Caco-2 (cell line): ENCODE data around the gene CCDC60. TPM values are rescaled to one million over a fixed set of nuclear protein-coding genes. Genes with fewer than 3 reads are reported as not detected.

Experiments used
- BruUV-seq: library from RNA; stranded (reverse); fragments of 400-500 nt; replicated peaks from 2 replicates; lab custom pipeline; 2021; lab: Mats Ljungman, UMichigan
- CTCF ChIA-PET: fragments of 300-600 bp; sonication (Branson Sonifier 250); formaldehyde crosslinking; loops from one replicate; lab custom pipeline; 2022; ENCODE audit warnings: antibody characterized with exemption; lab: Charles Lee
- POLR2A ChIA-PET: fragments of 300-600 bp; sonication (Branson Sonifier 250); formaldehyde crosslinking; loops from one replicate; lab custom pipeline; 2022; ENCODE audit warnings: antibody characterized with exemption; lab: Charles Lee
- DNase-seq, 2 experiments: peaks; one replicate each; pipeline versions ENCODE4 v3.0.0 to v3.0.0-alpha.2; 2020 to 2022
- H3K27me3 ChIP-seq: replicated peaks from 2 replicates; pipeline ENCODE4 v1.6.0; 2011; ENCODE audit warnings: low read length; ENCODE audit not compliant: control insufficient read depth, insufficient read depth
- H3K36me3 ChIP-seq: 2 replicates; pipeline ENCODE4 v1.5.1; 2011; ENCODE audit warnings: low read length; ENCODE audit not compliant: control insufficient read depth, insufficient read depth
- H3K4me1 ChIP-seq: fragments of 250-450 bp; sonication (Bioruptor Pico); 2 replicates; pipeline ENCODE4 v1.5.1; 2020; ENCODE audit warnings: mild to moderate bottlenecking
- H3K4me3 ChIP-seq: 2 replicates; pipeline ENCODE4 v1.5.1; 2011; ENCODE audit warnings: low read depth, mild to moderate bottlenecking, control low read depth, low read length
- H3K9me3 ChIP-seq: fragments of 250-450 bp; sonication (Bioruptor Pico); 2 replicates; pipeline ENCODE4 v1.5.1; 2020; ENCODE audit warnings: mild to moderate bottlenecking, moderate library complexity
- H3K27ac Mint-ChIP-seq: one replicate; pipeline ENCODE4 v1.8.0; 2022; ENCODE audit warnings: mixed read lengths; ENCODE audit not compliant: unreplicated experiment
- H3K27me3 Mint-ChIP-seq: one replicate; pipeline ENCODE4 v1.8.0; 2022; ENCODE audit warnings: mixed read lengths; ENCODE audit not compliant: insufficient read depth, unreplicated experiment
- H3K36me3 Mint-ChIP-seq: one replicate; pipeline ENCODE4 v1.8.0; 2022; ENCODE audit warnings: mild to moderate bottlenecking, mixed read lengths; ENCODE audit not compliant: insufficient read depth, unreplicated experiment
- H3K4me1 Mint-ChIP-seq: one replicate; pipeline ENCODE4 v1.8.0; 2022; ENCODE audit warnings: low read depth, mixed read lengths; ENCODE audit not compliant: unreplicated experiment
- H3K4me3 Mint-ChIP-seq: one replicate; pipeline ENCODE4 v1.8.0; 2022; ENCODE audit warnings: mild to moderate bottlenecking, moderate library complexity, mixed read lengths; ENCODE audit not compliant: unreplicated experiment
- H3K9me3 Mint-ChIP-seq: one replicate; pipeline ENCODE4 v1.8.0; 2022; ENCODE audit warnings: mixed read lengths; ENCODE audit not compliant: unreplicated experiment
- intact Hi-C: fragments of 100-400 bp; cut with micrococcal nuclease; formaldehyde crosslinking; loops from one replicate; pipeline ENCODE4 v1.10.0; 2022; ENCODE audit not compliant: unreplicated experiment
- total RNA-seq: library from RNA; stranded (reverse); gene quantifications from 2 replicates; pipeline ENCODE4 v1.2.3, GENCODE V29; 2022
- TF ChIP-seq, protein P1 (sequence below), 2 experiments: fragments of 200-600 bp in 1 of 2; IDR thresholded peaks; 1 replicate in 1 of 2; 2 replicates in 1 of 2; pipeline versions ENCODE4 v1.5.1 to v1.8.0; 2011 to 2022; ENCODE audit warnings: antibody characterized with exemption in 1 of 2, control low read depth in 1 of 2, inconsistent platforms in 1 of 2, low read depth in 1 of 2, low read length in 1 of 2, mild to moderate bottlenecking in 1 of 2, moderate library complexity in 1 of 2; ENCODE audit not compliant: insufficient read depth in 1 of 2, severe bottlenecking in 1 of 2, unreplicated experiment in 1 of 2

CCDC60 gene
- total RNA-seq, 1 experiment from 2014 or later, result not detected

DNA sequence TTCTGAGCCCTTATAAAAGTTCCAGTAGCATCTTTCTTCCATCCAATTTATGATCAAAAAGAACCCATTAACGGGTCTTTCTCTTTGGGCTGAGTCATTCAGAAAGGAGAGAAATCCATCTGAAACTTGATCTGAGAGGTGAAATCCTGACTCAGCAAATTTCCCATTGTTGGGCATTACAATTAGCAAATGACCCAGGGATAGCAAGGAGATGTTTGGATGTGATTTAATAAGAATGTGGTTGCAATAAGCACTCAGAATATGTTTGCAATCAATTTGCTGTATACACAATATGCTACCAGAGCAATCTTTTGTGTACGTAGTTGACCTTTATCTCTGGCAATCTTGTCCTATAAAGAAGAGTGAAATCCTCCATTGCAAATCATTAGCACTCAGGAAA, 122.7 kb downstream of the CCDC60 start:
- POLR2A ChIA-PET, result no interaction called here
- Histone ChIP-seq H3K36me3 (no peaks in the 10 kb centered on the region), H3K4me3 (no peak overlapping the region), H3K9me3 (no peaks in the 10 kb centered on the region; the same call in 1 of the 2 replicates), H3K4me1 (no peaks in the 10 kb centered on the region), H3K27me3 (no peaks in the 10 kb centered on the region)
- Mint-ChIP-seq H3K4me1 (no peaks in the 10 kb centered on the region), H3K4me3 (no peak overlapping the region), H3K27me3 (peaks cover 11% of the 10 kb centered on the region), H3K9me3 (peaks cover 10% of the 10 kb centered on the region), H3K27ac (no peak overlapping the region), H3K36me3 (no peaks in the 10 kb centered on the region)
- intact Hi-C loops, result no loop called here
- TF ChIP-seq, protein P1, sequence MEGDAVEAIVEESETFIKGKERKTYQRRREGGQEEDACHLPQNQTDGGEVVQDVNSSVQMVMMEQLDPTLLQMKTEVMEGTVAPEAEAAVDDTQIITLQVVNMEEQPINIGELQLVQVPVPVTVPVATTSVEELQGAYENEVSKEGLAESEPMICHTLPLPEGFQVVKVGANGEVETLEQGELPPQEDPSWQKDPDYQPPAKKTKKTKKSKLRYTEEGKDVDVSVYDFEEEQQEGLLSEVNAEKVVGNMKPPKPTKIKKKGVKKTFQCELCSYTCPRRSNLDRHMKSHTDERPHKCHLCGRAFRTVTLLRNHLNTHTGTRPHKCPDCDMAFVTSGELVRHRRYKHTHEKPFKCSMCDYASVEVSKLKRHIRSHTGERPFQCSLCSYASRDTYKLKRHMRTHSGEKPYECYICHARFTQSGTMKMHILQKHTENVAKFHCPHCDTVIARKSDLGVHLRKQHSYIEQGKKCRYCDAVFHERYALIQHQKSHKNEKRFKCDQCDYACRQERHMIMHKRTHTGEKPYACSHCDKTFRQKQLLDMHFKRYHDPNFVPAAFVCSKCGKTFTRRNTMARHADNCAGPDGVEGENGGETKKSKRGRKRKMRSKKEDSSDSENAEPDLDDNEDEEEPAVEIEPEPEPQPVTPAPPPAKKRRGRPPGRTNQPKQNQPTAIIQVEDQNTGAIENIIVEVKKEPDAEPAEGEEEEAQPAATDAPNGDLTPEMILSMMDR (IDR thresholded peaks at IDR 0.05; ENCODE audit: insufficient read depth in 1 of 2, low read depth in 1 of 2, low read length in 1 of 2, severe bottlenecking in 1 of 2, unreplicated experiment in 1 of 2), result no peak
- no peak for DNase-seq
- no TSS peak for BruUV-seq
- CTCF ChIA-PET, result no interaction called here

DNA sequence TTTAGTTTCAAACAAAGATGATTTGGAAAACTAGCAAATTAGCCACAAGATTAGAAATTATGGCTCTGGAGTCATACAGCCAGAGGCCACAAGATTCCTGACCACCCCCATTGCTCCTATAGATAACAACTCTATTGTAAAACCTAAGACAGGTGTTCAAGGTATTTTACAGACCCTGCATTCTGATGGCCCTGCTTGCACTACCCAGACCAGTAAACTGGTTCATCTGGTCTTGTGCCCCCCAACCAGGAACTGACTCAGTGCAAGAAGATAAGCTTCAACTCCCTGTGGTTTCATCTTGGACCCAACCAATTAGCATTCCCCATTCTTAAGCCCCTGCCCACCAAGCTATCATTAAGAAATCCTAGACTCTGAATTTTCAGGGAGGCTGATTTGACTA, 125.0 kb downstream of the CCDC60 start:
- no peaks in the 10 kb centered on the region for H3K36me3 Mint-ChIP-seq
- no peaks in the 10 kb centered on the region for H3K4me1 ChIP-seq
- H3K4me3 Mint-ChIP-seq, result no peak overlapping the region
- H3K27me3 ChIP-seq, result no peaks in the 10 kb centered on the region
- no TSS peak for BruUV-seq
- H3K27ac Mint-ChIP-seq, result no peak overlapping the region
- H3K4me1 Mint-ChIP-seq, result no peaks in the 10 kb centered on the region
- H3K36me3 ChIP-seq, result no peaks in the 10 kb centered on the region
- H3K9me3 ChIP-seq, result no peaks in the 10 kb centered on the region; the same call in 1 of the 2 replicates
- DNase-seq, result no peak
- POLR2A ChIA-PET, result no interaction called here
- H3K9me3 Mint-ChIP-seq, result peaks cover 10% of the 10 kb centered on the region
- H3K4me3 ChIP-seq, result no peak overlapping the region
- CTCF ChIA-PET, result no interaction called here
- intact Hi-C loops, result no loop called here
- TF ChIP-seq, protein P1 (IDR thresholded peaks at IDR 0.05; ENCODE audit: insufficient read depth in 1 of 2, low read depth in 1 of 2, low read length in 1 of 2, severe bottlenecking in 1 of 2, unreplicated experiment in 1 of 2), result no peak
- H3K27me3 Mint-ChIP-seq, result peaks cover 11% of the 10 kb centered on the region

DNA sequence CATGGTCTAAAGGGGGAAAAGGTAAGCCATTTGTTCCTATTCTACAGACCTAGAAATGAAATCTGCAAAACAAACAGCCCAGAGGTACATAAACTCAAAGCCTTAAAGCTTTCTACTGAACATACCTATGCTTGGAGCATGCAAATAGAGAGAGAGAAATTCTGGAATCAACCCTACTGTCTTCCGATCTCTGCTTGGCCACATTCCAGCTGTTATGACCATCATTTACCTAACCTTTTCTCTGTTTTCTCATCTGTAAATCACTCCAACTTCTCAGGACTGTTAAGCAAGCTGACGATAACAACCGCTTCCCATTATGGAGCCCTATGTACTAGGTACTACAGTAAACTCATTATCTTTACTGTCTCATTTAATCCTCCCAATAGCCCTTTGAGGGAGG, 126.3 kb downstream of the CCDC60 start:
- Mint-ChIP-seq H3K36me3 (no peaks in the 10 kb centered on the region), H3K9me3 (peaks cover 10% of the 10 kb centered on the region), H3K27me3 (peaks cover 8% of the 10 kb centered on the region), H3K27ac (no peak overlapping the region), H3K4me3 (no peak overlapping the region), H3K4me1 (no peaks in the 10 kb centered on the region)
- no peaks in the 10 kb centered on the region for H3K4me1 ChIP-seq
- no peaks in the 10 kb centered on the region for H3K27me3 ChIP-seq
- no peak for DNase-seq
- no peaks in the 10 kb centered on the region for H3K36me3 ChIP-seq
- intact Hi-C loops, result no loop called here
- no peaks in the 10 kb centered on the region; the same call in 1 of the 2 replicates for H3K9me3 ChIP-seq
- TF ChIP-seq, protein P1 (IDR thresholded peaks at IDR 0.05; ENCODE audit: insufficient read depth in 1 of 2, low read depth in 1 of 2, low read length in 1 of 2, severe bottlenecking in 1 of 2, unreplicated experiment in 1 of 2), result no peak
- no TSS peak for BruUV-seq
- ChIA-PET POLR2A (no interaction called here), CTCF (no interaction called here)
- H3K4me3 ChIP-seq, result no peak overlapping the region
